HL-60/S4 treated with phorbol 12-myristate 13-acetate at 8.2 ng/mL for 4 days and 3 days (cell line): ENCODE measurements around the gene ARL6IP4.

Source experiments
- in situ Hi-C: fragments of 300-500 bp; cut with MboI; formaldehyde crosslinking; loops from 2 replicates; pipeline ENCODE4 v1.15.0; 2022; ENCODE audit warnings: low sequenced_read_pairs

The ARL6IP4 gene

DNA sequence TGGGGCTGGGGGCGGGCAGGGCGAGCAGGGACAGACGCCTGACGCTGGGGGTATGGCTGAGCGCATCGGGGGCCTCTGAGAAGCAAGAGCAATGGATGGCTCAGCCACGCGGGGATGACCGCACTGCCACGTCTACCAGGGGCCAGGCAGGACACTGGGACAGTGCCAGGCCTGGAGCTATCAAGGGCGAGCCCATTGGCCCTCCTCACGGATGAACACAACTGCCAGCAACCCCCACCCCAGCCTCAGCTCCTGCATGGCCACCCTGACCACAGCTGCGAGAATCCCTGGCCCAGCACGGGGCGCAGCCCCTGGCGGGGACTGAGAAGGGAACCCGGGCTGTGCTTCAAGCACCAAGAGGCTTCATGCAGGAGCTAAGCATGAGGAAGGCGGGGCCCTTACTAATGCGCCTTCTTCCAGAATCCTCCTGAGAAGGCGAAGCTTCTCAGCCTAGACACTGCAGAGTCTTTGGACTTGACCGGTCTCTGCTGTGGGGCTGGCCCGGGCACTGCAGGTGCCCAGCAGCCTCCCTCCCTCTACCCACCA is 9.5 kb downstream of the ARL6IP4 start:
- in situ Hi-C loops = no loop called here

DNA sequence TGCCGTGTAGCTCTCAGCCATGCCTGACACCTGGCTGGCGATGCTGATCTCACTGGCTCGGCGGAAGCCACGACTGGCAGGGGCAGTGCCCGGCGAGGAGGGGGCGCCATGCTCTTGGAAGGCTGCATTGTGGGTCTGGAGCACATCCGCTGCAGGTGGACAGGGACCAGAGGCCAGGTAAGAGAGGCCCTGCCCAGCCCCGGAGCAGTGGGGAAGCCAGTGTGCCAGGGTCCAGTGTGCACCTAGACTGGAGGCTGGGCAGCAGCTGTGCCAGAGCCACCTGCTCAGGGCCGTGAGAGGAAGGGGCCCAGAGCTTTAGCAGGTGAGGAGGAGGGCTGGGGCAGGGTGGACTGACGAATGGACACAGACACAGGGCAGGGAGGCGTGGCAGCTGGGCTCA is 10.1 kb downstream of the ARL6IP4 start:
- in situ Hi-C loops = no loop called here

GRCh38 chr12:122990961-122991622 is 10.6 kb downstream of the ARL6IP4 start:
- in situ Hi-C loops = no loop called here

DNA sequence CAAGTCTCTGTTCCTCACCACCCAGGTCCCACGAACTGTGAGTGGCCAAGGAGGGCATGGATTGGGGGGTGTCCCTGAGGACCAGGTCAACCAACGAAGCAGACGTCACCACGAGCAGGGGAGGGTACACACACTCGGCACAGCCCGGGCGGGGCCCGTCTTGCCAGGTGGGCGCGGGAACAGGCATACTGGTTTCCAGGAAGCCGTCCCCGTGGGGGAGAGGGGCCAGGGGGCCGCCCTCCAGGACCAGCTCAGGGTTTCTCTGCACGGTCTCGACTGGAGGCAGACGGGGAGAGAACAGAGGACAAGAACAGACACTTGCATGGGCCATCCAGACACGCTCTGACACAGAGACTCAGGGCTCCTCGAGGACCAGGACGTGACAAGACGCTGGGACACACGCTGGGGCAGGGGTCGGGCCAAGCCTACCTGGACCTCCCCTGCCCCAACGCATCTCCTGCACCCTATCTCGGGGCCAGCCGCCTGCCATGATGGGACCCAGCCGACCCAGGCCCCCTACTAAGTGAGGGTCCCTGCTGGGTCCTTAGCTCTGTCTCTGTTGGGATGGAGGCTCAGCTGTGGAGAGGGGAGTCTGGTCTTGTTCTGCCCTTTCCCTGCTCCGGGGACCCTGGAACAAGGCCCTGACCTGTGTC is 11.3 kb downstream of the ARL6IP4 start:
- in situ Hi-C loops = no loop called here

DNA sequence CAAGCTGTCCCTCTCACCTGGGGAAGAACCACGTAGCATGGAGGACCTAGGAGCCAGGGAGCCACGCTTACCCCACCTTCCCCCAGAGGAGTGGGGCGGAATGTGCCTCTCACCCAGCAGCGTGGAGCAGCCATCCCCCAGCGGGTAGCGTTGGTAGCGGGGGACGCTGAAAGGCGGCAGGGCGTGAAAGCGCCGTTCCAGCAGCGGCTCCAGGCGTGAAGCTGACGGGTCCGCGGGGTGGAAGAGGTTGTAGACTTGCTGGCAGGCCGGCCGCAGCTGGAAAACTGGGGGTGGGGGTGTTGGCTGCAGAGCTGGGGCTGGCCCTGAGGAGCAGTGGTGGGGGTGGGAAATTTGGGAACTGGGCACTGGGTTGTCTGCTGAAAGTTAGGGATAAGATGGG is 11.9 kb downstream of the ARL6IP4 start:
- in situ Hi-C loops = no loop called here

DNA sequence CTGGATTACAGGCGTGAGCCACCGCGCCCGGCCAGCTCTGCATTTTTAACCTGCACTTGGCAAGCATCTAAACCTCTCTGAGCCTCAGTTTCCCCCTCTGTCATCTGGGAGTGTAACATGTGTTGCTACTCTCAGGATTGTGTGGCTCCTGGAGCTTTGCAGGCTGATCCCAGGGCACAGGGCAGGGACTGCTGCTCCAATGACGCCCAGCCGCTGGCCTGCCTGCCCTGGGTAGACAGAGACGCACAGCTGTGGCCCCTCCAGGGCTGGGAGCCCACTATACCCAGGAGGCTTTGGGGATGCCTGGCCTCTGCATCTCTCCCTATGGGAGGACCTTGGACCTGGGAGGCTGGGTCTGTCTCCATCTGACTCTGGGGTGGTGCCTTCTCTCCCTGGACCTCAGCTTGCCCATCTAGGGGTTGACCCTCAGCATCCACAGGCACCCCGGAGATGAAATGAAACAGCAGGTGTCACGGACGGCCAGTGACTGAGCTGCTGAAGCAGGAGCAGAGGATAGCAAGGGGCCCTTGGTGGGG is 13.7 kb downstream of the ARL6IP4 start:
- in situ Hi-C loops = no loop called here

DNA sequence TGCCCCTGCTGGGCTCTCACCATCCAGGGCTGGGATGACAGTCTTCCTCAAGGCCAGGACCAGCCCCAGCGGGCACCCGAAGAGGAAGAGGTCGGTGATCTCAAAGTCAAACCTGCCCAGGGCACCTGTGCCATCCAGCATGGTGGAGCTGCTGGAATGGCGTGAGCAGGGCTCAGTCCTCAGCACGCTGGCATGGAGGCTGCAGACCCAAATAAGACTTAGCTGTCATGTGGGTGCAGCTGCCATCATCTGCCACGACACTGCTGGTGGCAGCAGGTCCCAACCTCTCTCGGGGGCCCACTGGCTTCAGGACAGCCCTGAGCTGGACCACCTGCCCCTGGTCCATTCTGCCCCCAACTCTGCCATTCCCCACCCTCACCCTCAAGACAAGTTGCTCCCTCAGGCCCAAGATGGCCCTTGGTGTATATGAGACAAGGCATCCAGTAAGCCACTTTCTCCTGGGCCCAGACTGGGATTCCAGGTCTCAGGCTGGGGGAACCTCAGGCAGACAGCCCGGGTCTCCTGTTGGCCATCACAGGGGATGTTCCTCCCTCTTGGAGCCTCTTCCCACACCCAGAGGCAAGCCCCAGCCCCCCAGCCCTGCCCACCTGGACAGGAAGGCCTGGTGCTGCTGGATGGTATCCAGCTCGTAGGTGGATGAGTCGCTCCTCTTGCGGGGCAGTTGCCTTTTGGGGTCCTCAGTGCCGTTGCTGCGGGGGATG is 14.5 kb downstream of the ARL6IP4 start:
- in situ Hi-C loops = no loop called here

- in situ Hi-C loops = no loop called here
Measured at GRCh38 chr12:122995503-122996187, 15.2 kb downstream of the ARL6IP4 start.

DNA sequence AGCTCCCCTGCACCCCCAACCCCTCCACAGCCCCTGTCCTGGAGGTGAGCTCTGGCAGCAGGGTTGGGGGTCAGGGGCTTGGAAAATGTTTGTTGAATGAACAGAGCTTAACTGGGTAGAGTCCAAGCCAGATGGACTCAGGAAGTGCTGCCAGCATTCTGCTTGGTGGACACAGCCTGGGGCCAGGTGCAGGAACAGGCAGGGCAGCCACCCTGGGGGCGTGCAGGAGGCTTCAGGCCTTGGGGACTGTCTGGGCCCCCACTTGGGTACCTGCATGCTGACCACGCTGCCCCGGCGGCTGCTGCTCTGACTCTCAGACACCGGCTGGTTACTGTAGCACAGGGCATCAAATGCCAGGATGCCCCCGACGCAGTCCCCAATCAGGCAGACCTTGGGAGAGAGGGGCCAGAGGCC is 15.7 kb downstream of the ARL6IP4 start:
- in situ Hi-C loops = no loop called here

DNA sequence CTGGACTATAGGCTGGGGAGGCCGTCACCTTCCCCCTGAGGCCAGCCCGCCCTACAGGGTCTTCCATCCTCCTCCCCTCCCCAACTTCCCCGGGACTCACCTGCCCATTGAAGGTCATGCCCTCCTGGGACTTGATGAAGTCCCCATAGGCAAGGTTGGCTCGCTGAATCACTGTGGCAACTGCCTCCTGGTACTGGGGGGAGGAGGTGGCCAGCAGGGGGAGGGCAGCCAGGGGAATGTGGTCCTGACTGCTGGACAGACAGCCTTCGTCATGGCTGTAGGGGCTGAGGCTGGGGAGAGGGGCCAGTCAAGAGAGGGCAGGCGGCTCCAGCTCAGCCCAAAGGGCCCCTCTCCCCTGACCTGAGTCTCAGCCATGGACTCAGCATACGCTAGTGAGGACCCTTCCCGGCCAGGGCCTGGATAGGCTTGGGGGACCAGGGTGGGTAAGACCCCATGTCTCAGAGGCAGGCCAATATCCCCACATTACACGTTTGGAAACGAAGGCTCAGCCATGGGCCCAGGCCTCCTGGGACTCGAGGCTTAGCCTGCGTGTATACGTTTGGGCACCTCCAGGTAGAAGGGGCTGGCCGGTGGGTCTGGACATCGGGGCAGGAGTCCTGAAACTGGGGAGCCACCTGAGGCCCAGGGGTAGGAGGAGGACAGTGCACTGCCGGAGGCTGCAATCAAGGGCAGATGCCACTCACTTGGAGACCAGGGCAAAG is 16.3 kb downstream of the ARL6IP4 start:
- in situ Hi-C loops = no loop called here

DNA sequence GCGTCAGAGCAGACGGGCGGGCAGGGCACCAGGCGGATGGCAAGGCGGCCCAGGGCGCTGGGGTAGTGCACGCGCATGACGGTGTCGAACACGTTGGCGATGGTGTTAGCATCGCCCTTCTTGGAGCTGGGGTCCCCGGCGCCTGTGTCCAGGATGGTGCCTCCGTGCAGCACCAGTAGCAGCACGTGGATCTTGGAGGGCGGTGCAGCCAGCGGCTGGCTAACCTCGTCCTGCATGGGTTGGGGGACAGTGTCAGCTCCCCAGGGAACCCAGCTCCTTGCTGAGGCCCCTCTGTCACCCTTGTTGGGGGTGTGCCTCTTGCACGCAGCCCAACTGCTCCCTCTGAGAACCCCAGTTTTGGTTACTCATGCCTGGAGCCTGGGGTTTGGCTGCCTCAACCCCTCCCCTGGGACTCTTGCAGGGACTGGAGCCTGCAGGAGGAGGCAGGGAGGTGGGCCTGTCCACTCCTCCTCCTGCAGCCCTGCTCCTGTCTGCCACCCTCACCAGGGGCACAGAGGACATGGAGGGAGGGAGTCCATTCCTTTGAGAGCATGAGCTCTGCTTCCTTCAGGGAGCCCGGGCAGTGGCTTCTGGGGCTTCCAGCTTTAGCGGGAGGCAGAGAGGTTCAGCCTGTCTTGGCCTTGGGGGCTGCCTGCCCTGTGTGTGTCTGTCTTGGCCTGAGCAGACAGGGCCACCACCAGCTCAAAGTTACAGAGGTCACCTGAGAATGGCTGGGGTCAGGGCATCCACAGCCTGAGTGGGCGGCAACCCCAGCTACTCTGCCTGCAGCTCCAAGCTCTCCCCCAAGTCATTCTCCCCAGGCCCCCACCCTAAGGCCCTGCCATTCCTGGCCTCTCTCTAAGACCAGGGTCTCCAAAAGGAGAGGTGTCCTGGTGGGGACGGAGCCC is 17.1 kb downstream of the ARL6IP4 start:
- in situ Hi-C loops = no loop called here

DNA sequence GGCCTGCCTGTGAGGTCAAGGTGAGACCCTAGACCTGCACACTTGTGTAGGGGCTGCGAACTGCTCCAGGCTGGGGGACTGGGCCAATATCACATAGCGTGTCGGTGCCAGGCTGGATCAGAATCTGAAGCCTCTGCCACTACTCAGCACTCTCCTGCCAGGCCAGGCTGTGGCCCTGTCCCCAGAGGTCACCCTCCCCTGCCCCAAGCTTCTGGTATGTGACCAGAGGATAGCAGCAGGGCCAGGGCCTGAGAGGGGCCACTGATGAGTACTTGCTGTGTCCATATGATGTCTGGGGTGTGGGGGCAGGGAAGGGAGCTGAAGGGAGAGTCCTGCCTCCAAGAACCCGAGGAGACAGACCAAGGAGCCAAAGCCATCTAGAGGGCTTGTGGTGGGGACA is 17.8 kb downstream of the ARL6IP4 start:
- in situ Hi-C loops = no loop called here

DNA sequence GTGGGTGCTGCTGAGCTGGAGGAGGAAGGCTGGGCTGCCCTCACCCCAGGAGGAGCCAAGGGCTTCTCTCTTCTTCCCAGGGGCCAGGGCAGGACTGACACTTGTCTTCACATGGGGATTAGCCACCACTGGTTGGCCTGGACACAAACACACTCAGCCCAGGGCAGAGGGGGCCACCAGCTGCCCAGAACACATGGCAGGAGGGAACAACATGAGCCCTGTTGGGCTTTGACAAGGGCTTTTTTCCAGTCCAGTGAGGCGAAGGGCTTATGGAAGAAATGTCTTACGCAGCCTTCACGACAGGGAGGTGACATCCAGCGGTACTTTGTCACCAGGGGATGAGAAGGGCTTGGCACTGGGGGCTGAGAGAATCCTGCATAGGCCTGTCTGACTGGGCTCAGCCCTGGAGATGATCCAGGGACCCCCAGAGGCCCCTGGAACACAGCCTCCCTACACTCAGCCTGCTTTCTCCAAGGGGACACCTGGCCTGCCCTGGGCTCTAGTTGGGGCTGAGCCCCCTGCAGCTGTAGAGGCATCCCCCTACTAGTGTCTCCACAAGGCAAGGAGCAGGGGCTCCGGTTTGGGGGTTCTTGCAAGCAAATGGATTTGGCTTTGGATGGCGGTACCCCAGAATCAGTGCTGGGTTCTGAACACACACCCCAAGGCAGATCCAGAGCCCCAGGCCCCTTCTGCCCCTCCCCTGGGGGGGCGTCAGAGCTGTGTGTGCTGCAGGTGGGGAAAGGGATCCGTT is 18.9 kb downstream of the ARL6IP4 start:
- in situ Hi-C loops = no loop called here

DNA sequence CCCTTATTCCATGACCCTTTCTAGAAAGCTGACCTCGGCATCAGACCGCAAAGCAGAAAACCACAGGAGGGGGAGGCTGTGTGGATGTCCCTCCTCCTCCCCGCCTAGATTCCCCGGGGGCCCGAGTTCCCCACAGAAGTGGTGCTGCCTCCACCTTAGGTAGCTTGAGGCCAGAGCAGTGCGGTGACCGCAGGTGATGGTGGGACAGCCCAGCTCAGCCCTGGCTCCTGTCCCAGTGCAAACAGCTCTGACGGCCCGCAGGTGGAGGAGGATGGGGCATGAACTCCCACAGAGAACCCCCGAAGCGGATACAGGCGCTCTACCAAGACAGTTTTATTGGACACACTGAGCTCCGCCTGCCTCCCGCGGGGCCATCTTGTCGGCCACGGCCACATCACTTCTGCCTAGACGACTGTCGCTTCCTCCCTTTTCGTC is 19.5 kb downstream of the ARL6IP4 start:
- in situ Hi-C loops = no loop called here

- in situ Hi-C loops = no loop called here
Measured at GRCh38 chr12:123000578-123000977, 20.1 kb downstream of the ARL6IP4 start.

DNA sequence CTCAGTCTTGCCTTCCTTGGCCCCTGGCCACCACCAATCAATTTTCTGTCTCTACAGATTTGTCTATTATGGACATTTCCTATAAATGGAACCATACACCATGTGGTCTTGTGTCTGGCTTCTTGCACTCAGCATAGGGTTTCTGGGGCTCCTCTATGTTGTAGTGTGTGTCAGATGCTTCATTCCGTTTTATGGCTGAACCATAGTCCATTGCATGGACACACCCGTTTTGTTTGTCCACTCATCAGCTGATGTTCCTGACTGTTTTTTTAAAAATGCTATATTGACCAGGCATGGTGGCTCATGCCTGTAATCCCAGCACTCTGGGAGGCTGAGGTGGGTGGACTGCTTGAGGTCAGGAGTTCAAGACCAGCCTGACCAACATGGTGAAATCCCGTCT is 21.0 kb downstream of the ARL6IP4 start:
- in situ Hi-C loops = no loop called here

DNA sequence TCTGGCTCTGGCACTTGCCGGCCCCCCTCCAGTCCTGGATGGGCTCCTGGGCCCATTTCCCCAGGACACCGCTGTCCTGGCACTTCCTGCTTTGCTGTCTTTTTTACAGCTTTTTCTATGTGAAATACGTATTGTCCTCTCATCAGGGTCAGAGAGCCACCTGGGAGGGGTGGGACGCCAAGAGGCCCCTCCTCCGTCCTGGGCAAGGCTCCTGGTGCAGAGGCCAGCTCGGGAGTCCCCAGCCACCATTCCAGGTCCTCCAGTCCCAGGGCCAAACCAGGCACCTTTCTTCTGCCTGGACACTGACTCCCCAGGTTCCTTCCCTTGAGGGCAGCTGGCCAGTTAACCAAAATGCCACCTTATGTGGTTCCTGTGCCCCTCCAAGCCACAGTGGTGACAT is 22.8 kb downstream of the ARL6IP4 start:
- in situ Hi-C loops = no loop called here

GRCh38 chr12:123004287-123004686 is 23.8 kb downstream of the ARL6IP4 start:
- in situ Hi-C loops = no loop called here
